Measurements from ENCODE around the gene GSTM2.
A peak's percentile ranks its signal among the peaks of the same experiment; 100 is the strongest.
"Not testable (repeated sequence)": the region's sequence is repeated elsewhere in the genome, so short reads cannot be mapped to it uniquely, and the experiment has no call there.

The GSTM2 gene

DNA sequence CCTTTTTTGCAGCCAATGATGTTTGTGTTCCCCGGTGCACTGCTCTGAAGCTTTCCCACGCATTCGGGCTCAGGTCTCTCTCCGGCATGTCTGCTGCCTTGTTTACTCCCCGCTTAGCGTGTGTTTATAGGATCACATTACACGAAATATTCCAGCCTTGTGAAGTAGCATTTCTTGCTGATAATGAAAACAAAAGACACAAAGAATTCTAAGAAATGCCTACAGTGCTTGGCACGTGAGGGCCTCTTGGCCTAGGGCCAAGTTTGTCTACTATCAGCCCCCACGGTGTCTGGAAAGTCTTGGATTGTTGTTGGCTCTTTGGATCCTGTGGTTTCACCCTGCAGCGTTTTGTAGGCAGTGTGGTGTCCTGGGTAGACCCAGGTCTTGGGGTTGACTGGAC is 23.2 kb upstream of the GSTM2 start:
- DNase-seq (ENCODE audit: low read depth) = no peak

DNA sequence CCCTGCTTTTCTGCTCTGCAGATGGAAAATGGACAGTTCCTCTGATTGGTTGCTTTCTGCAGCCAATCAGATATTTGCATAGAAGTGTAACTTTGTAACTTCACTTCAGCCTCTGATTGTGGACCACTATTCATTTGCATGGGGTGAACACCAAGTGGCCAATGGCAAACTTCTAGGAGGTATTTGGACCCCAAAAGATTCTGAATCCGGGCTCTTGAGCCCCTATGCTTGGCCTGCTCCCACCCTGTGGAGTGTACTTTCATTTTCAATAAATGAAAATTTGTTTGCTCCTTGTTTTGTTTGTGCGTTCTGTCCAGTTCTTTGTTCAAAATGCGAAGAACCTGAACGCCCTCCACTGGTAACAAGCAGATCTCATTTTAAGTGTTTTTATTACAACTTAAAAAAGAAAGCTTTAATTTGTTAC is 18.4 kb upstream of the GSTM2 start:
- no peak for DNase-seq (ENCODE audit: low read depth)

DNA sequence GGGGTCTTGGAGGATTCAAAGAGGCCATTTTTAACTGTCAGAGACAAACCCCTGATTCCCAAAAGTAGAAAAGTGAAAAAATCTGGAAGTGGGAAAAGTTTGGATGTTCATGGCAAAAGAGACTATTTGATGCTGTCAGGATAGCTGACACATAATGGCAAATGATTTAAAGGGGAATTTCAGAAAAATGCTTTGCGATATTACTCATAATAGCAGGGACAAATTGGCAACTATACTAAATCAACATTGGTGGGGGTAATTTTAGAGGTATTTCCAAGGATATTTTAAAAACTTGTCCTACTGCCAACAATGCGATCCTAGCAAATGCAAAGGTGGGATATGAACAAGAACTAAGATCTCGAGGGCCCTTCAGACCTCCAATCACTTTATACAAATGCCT is 17.2 kb upstream of the GSTM2 start:
- no peak for DNase-seq (ENCODE audit: low read depth)

DNA sequence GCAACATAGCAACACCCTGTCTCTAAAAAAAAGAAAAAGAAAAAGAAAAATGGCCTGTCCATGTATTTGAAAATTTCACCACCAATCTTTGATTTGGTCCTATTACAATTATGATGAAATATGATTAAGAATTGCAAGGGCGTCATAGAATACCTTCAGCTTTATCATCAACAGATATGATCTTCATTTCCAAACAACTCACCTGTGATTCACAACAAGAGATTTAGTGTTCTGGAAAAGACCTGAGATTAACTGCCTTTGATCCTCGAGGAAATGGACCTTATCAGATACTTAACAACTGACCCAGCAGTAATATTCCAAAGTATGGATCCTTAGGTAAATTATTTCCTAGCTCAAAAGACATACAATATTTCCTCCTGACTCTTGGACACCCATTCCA is 15.5 kb upstream of the GSTM2 start:
- no peak for DNase-seq (ENCODE audit: low read depth)

DNA sequence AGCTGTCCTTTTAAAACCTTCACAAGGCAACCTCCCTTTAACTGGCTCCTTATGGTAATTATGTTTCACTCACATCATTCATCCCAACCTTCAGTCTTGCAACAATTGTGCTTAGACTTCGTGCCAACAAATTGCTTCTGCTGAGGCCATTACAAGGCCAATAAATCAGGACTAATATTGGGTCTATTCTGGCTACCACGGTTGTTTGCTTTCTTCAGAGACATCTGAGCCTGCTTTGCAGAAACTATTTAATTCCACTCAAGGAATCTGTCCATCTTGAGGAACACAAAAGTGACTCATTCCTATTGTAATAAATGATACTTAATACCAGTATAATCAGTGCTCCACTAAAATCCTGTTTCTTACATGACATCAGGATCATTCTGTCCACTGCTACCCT is 14.6 kb upstream of the GSTM2 start:
- DNase-seq (ENCODE audit: low read depth) = no peak

DNA sequence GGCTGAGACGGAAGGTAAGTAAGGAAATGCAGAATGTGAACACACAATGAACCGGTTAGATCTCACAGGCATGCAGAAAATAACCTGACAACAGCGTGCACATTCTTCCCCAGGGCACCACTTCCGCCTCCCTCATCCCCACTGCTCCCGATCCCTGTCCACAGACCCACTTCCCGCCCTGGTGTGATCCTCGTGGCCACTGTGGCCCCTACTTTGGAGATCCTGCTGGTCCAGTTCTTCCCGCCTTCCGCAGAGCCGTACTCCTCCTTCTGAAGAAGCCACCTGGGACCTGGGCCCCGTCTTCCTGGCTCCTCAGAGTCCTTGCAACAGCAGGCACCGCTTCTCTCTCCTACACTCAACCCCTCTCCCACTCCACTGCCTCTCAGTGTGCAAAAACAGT is 13.3 kb upstream of the GSTM2 start:
- DNase-seq (ENCODE audit: low read depth) = no peak

DNA sequence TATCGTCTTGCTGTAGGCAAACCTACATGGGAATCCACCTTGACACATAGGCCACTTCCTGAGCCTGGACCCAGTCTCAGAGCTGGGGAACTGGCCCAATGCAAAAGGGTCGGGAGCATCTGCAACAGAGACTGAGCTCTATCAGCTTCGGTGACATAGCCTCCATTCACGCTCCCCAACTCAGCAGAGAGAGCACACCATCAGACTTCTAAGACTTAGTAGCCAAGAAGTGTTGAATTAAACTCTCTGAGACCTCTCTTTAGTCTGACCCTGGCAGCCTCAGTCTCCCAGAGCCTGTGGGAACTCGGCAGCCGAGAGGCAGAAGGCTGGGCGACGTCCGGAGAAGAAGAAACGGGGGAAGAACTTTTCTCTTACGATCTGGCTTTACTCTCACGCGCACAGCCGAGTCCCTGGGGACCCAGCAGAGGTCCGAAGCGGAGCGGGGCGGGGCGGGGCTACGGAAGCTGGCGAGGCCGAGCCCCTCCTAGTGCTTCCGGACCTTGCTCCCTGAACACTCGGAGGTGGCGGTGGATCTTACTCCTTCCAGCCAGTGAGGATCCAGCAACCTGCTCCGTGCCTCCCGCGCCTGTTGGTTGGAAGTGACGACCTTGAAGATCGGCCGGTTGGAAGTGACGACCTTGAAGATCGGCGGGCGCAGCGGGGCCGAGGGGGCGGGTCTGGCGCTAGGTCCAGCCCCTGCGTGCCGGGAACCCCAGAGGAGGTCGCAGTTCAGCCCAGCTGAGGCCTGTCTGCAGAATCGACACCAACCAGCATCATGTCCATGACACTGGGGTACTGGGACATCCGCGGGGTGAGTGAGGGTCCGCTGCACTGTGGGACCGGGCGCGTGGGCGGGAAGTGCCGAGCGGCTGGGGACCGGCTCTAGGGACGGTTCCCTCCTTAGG is 12.0 kb upstream of the GSTM2 start, which contains the start of gene GSTM4:
Gene GSTM4, plus strand, starts transcription at position 485 of the 905 bp plus-strand sequence. Its CDS starts 291 bp downstream, at position 776.
- DNase-seq (ENCODE audit: low read depth) = peak; percentile 44

DNA sequence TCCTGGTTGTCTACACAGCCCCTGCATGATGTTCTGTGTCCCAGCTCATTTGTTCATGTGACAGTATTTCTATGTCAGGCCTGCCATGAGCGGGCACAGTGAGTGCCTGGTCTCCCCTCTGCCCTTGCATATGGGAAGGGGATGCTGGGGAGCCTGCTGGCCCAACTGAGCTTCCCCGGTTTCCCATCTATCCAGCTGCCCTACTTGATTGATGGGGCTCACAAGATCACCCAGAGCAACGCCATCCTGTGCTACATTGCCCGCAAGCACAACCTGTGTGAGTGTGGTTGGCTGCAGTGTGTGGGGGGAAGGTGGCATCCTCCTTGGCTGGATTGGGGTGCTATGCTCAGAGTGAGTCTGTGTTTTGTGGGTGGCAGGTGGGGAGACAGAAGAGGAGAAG is 10.5 kb upstream of the GSTM2 start:
- DNase-seq (ENCODE audit: low read depth) = no peak

DNA sequence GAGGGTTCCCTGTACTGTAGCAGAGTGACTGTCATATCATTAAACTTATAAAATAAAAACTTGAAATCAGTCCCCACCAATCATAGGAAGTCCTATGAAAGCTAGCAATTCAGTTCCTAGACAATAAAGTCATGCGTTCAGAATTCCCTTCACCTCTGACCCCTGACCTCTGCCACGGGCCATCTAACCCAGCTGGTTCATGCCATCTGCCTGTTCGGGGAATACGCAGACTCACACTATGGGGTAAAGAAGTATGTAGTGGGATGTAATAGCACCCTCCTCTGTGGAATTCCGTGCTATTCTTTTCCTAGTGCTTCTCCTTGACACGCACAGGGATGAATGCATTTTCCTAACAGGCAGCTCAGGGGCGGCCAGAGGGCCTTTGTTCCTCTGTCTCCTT is 9.9 kb upstream of the GSTM2 start:
- DNase-seq (ENCODE audit: low read depth) = no peak

DNA sequence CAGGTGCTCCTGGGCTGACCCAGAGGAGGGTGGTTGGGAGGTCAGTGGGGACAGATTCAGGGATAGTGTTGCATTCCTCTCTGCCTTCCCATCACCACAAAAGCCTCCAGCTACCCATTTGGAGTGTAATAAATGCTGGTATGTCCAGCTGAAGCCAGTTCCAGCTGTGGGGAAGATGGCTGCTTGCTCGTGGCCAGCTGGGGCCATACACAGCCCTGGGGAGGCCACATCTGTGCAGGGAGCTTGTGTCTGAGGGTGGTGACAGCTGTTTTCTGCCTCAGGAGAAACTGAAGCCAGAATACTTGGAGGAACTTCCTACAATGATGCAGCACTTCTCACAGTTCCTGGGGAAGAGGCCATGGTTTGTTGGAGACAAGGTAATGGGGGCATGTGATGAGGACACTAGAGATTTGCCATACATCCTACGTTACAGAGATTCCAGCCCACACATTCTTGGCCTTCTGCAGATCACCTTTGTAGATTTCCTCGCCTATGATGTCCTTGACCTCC is 9.3 kb upstream of the GSTM2 start:
- DNase-seq (ENCODE audit: low read depth) = no peak

DNA sequence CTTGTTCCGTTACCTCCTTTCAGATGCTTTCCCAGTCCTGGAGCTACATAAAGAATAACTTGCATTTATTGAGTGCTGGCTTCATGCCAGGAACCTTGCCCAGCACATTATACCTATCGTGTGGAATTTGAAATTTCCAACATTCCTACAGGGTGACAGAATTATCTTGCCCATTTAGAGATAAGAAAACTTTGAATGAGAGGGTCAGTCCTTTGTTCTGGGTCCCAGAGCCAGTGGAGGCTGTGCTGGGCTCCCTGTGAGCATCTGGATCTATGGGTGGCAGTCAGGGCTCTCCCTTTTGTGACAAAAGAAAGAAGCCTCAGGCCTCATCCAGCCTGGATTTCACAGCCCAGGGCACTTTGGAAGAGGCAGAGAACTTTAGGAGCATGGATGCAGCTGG is 8.7 kb upstream of the GSTM2 start:
- no peak for DNase-seq (ENCODE audit: low read depth)

DNA sequence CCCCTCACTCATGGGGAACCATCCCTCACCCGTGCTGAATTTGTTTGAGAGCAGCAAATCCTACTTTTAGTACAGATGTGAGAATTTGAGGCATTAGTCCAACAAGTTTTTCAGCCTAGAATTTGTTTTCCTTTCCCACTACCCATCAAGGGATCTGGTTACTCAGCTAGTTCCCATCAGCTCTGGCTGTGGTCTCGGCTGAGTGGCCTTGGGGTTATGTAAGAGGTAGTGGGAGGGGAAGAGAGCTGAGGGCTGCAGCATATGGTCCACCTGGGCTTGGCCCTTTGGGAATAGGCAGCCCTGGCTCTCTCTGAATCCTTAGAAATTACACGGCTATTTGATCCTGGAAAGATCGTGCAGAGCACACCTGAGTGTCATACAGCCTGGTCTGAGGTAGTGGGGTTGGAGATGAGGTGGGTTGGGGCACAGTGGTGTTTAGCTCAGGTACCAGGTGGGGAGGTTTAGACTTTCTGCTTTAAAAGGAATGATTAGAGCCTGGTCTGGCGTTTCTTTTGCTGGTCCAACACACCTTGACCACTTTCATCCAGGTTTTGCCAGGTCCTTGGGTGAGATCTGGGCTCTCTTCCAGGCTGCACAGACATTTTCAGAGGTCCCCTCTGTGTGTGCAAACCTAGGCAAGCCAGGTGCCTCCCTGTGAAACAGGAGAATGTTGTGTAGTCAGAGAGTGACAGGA is 7.7 kb upstream of the GSTM2 start:
- DNase-seq (ENCODE audit: low read depth) = no peak

DNA sequence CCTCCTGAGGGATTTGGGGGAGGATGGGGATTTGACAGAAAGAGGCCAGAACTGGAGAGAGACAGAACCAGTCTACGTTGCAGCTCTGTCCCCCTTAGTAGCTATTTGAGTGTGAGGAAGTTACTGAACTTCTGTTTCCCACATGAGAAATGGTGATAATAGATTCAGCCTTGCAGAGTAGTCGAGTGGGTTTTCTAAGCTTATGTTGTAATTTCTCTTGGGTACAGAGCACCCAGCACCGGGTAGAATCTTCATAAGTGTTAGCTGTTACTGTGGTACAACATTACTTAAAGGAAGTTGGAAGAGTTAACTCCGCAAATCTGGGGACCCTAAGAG is 7.2 kb upstream of the GSTM2 start:
- DNase-seq (ENCODE audit: low read depth) = not testable (repeated sequence)

DNA sequence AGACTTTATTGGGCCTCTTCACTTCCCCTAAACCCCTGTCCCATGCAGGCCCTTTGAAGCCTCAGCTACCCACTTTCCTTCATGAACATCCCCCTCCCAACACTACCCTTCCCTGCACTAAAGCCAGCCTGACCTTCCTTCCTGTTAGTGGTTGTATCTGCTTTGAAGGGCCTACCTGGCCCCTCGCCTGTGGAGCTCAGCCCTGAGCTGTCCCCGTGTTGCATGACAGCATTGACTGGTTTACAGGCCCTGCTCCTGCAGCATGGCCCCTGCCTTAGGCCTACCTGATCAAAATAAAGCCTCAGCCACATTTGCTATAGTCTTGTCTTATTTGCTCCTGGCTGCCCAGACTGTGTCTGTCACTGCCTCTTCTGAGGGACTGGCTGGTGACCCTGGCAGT is 6.5 kb upstream of the GSTM2 start:
- DNase-seq (ENCODE audit: low read depth) = no peak

DNA sequence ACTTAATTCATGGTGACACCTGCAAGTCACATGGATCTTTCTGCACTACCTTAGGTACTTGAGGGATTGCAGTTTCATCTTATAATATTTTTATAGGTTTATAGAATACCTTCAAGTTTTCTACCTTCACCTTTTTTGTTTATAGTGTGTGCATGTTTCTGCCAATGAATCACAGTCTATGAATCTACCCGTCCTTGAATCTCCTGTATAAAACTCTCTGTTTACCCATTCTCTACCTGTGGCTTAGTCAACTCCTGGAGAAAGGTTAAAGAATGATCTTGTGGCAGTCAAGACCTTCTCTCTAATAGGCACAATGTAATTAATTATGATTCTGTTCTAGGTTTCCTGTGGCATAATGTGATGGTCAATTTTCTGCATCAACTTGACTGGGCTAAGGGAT is 3.2 kb upstream of the GSTM2 start:
- no peak for DNase-seq (ENCODE audit: low read depth)

DNA sequence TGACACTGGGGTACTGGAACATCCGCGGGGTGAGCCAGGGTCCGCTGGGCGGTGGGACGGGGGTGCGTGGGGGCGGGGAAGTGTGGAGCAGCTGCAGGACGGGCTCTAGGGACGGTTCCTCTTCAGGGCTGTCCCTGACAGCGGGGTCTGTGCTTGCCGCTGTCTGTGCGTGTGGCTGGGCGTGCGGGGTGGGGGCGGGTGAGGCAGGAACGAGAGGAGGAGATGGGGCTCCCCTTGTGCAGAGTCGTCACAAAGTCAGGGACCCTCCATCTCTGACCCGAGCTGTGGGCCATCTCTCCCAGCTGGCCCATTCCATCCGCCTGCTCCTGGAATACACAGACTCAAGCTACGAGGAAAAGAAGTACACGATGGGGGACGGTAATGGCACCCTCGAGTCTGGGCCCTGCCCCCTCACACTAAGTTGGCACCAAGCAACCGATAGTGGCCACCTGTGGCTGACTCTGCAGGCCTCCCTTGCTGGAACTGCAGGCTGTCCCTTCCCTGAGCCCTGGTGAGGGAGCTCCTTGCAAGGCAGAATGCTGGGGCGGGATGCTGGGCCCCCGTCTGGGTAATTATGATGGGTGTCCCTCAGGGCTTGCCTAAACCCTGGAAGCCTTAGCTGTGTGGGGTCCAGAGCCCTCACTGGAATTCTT is 392 bp downstream of the GSTM2 start:
- no peak for DNase-seq (ENCODE audit: low read depth)

DNA sequence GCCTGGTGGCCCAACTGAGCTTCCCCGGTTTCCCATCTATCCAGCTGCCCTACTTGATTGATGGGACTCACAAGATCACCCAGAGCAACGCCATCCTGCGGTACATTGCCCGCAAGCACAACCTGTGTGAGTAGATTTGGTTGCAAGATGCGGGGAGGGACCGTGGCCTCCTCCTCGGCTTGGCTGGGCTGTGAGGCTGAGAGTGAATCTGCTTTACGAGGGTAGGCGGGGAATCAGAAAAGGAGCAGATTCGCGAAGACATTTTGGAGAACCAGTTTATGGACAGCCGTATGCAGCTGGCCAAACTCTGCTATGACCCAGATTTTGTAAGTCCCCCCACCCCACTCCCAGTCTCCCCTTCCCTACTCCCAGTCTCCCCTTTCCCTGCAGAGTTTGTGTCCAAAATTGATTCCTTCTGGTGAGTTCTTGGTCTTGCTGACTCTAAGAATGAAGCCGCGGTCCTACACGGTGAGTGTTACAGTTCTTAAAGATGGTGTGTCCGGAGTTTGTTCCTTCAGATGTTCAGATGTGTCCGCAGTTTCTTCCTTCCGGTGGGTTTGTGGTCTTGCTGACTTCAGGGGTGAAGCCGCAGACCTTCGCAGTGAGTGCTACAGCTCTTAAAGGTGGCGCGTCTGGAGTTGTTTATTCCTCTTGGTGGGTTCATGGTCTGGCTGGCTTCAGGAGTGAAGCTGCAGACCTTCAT is 1.5 kb downstream of the GSTM2 start:
- no peak for DNase-seq (ENCODE audit: low read depth)

DNA sequence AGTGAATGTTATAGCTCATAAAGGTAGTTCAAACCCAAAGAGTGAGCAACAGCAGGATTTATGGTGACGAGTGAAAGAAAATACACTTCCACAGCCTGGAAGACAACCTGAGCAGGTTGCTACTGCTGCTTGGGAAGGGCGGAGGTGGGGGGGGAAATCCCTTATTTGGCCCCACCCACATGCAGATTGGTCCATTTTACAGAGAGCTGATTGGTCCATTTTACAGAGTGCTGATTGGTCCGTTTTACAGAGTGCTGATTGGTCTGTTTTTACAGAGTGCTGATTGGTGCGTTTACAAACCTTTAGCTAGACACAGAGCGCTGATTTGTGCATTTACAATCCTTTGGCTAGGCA is 2.1 kb downstream of the GSTM2 start:
- DNase-seq (ENCODE audit: low read depth) = not testable (repeated sequence)

DNA sequence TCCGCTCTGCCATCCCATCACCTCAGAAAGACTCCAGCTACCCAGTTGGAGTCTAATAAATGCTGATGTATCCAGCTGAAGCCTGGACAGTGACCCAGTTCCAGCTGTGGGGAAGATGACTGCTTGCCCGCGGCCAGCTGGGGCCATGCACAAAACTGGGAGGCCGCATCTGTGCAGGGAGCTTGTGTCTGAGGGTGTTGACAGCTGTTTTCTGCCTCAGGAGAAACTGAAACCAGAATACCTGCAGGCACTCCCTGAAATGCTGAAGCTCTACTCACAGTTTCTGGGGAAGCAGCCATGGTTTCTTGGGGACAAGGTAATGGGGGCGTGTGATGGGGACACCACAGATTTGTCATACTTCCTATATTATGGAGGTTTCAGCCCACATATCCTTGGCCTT is 3.2 kb downstream of the GSTM2 start:
- DNase-seq (ENCODE audit: low read depth) = no peak

DNA sequence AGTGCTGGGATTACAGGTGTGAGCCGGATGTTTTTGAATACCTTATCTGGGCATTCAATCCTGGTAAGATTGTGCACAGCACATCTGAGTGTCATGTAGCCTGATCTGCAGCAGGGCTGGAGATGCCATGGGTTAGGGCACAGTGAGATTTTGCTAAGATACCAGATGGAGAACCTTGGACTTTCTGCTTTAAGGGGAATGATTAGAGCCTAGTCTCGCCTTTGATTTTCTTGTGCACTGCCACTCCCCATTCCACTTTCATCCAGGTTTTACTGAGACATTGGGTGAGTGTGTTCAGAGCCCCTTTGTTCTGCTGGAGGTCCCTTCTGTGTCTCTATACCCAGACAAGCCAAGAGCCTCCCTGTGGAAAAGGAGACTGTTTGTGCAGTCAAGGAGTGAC is 6.0 kb downstream of the GSTM2 start:
- DNase-seq (ENCODE audit: low read depth) = not testable (repeated sequence)

DNA sequence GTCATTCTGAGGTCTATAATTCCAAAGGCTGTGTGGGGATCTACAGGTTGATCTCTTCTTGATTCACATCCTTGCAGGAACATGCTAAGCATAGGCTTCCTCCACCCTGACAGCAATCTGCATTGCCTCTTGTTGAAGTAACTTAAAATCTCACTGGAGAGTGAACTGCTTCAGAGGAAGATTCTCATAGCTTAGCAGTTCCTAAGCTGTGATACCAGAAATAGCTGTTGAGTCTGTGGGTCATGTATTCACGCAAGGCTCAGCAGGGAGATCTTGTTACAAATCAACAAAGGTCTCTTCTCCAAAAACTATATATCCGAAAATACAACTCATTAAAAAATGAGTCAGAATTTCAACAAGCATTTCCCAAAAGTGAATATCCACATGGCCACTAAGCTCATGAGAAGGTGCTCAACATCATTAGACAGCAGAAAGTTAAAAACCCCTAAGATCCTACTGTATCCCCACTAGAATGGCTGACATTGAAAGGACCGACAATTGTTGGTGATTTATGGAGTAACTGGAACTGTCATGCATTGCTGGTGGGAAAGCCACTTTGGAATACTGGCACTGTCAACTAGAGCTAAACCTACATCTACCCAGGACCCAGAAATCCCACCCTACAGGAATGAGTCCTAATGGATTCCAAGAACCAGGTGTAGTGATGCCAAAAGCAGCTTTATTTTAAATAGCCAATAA is 9.0 kb downstream of the GSTM2 start:
- not testable (repeated sequence) for DNase-seq (ENCODE audit: low read depth)

DNA sequence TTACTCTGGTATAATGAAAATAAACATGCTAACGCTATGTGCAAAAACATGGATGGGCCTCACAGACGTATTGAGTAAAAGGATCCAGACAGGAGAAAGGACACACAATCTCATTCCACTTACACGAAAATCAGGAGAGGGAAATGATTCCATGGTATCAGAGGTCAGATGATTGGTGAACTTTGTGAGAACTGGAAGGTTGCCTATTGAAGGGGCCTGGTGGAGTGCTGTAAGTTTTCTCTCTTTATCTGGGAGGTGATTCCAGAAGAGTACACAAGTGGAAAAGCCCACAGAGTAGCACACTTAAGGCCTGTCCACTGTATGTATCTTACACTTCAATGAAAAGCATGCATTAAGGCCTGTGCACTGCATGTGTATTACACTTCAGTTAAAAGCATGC is 9.6 kb downstream of the GSTM2 start:
- DNase-seq (ENCODE audit: low read depth) = no peak

Measured in stimulated activated CD8-positive, alpha-beta memory T cell treated with anti-CD3 and anti-CD28 coated beads, Interleukin-7, amount 100 ng/mL, for 24 hours (primary cell).